ENCODE measurements around the gene P2RY12. TPM values are rescaled to one million over a fixed set of nuclear protein-coding genes. Genes with fewer than 3 reads are reported as not detected.

P2RY12 gene
- total and polyA plus RNA-seq, 2 of the 8 experiments (the other 6 are each of a cell fraction or from before 2014, with no cell fraction given) = not detected

- no peaks in the 10 kb centered on the region for H3K23me2 ChIP-seq (ENCODE audit: low read depth, low read length)
- no peak overlapping the region for H2AK5ac ChIP-seq (ENCODE audit: low read depth, low read length)
- peak overlapping the region; percentile 27; the same call in 1 of the 2 replicates for H2BK12ac ChIP-seq (ENCODE audit: low read depth, low read length)
- no peak overlapping the region for H3K23ac ChIP-seq (ENCODE audit: insufficient read length)
- TF ChIP-seq GABPA (IDR thresholded peaks at IDR 0.05; ENCODE audit: borderline replicate concordance, insufficient read depth, low read length) (no peak), RAD21 (IDR thresholded peaks at IDR 0.05 in 1 of 2, conservative IDR thresholded peaks at IDR 0.05 in 1 of 2; ENCODE audit: low read depth in 2 of 2, low read length in 2 of 2) (no peak), RBBP5 (IDR thresholded peaks at IDR 0.05; ENCODE audit: borderline replicate concordance, low read depth, low read length) (no peak), EGR1 (IDR thresholded peaks at IDR 0.05; ENCODE audit: borderline replicate concordance, low read depth, low read length) (no peak), CREB1 (IDR thresholded peaks at IDR 0.05) (no peak), SP1 (IDR thresholded peaks at IDR 0.05; ENCODE audit: low read depth, low read length) (no peak), EP300 (IDR thresholded peaks at IDR 0.05; ENCODE audit: borderline replicate concordance in 1 of 2, low read depth in 2 of 2, low read length in 2 of 2) (no peak), KDM4A (IDR thresholded peaks at IDR 0.05; ENCODE audit: low read depth, low read length, severe bottlenecking) (no peak), SIN3A (conservative IDR thresholded peaks at IDR 0.05 in 1 of 2, IDR thresholded peaks at IDR 0.05 in 1 of 2; ENCODE audit: low read depth in 1 of 2, low read length in 2 of 2) (no peak), POLR2A (IDR thresholded peaks at IDR 0.05; ENCODE audit: control extremely low read depth in 1 of 2, low read depth in 2 of 2, low read length in 2 of 2) (no peak)
- peak overlapping the region; percentile 64; the same call in 1 of the 2 replicates for H4K8ac ChIP-seq (ENCODE audit: extremely low read depth, insufficient read depth, low read length)
- no peak overlapping the region for H3K14ac ChIP-seq (ENCODE audit: insufficient read length)
- no peak overlapping the region for H4K91ac ChIP-seq (replicated peaks; ENCODE audit: insufficient read length, low read length)
- CTCF ChIA-PET (ENCODE audit: partially characterized antibody) = interaction anchor here (0.7 to 2.6 kb wide), 11 partner anchors 10 to 195 kb away, joined by 3 to 7 read pairs (median 3); partner anchors contain the start of gene GPR87
- no peak for DNase-seq (ENCODE audit: low read depth in 1 of 2, low spot score in 2 of 2)
- H2BK15ac ChIP-seq (ENCODE audit: low read length) = no peak overlapping the region
- no peak overlapping the region for H2AFZ ChIP-seq (ENCODE audit: low read length)
- H3K4me2 ChIP-seq (ENCODE audit: insufficient read depth in 1 of 2, low read depth in 2 of 2, low read length in 2 of 2) = no peak overlapping the region
- H4K5ac ChIP-seq (ENCODE audit: insufficient read length, low read depth, low read length) = no peak overlapping the region
- no peak overlapping the region for H3K56ac ChIP-seq (replicated peaks; ENCODE audit: insufficient read length, low read depth, low read length)
- H3K27me3 ChIP-seq (replicated peaks in 1 of 4; ENCODE audit: control insufficient read depth in 3 of 4, extremely low read depth in 1 of 4, insufficient read depth in 3 of 4, low read length in 3 of 4) = 0 out of 7 replicates have a peak, but pooled peaks cover 0 to 3% (median 0%) of the 10 kb centered on the region in 4 experiments
- H3K4me3 ChIP-seq (ENCODE audit: extremely low read depth in 1 of 4, insufficient read depth in 2 of 4, low read depth in 3 of 4, low read length in 4 of 4) = no peak overlapping the region
- H2BK120ac ChIP-seq (replicated peaks; ENCODE audit: low read depth, low read length) = no peak overlapping the region
- no peak overlapping the region for H3K27ac ChIP-seq (ENCODE audit: low read depth, low read length)
- H3K18ac ChIP-seq (ENCODE audit: extremely low read depth, low read length) = no peak overlapping the region
- no peaks in the 10 kb centered on the region for H3K36me3 ChIP-seq (ENCODE audit: control insufficient read depth in 2 of 4, insufficient read depth in 4 of 4, low read length in 3 of 4)
- POLR2A ChIA-PET (ENCODE audit: partially characterized antibody) = no interaction called here
- no peaks in the 10 kb centered on the region for H3K79me1 ChIP-seq (ENCODE audit: low read depth, low read length)
- H3K9me3 ChIP-seq (ENCODE audit: insufficient read depth in 2 of 2, low read depth in 1 of 2, low read length in 1 of 2) = no peaks in the 10 kb centered on the region
- peak overlapping the region; percentile 24; the same call in 1 of the 2 replicates for H2BK20ac ChIP-seq (ENCODE audit: low read length)
- H4K20me1 ChIP-seq (replicated peaks in 1 of 2; ENCODE audit: control insufficient read depth in 1 of 2, insufficient read depth in 2 of 2, low read length in 2 of 2) = peaks cover 0 to 2% of the 10 kb centered on the region in 2 experiments
- H3K9ac ChIP-seq (replicated peaks in 1 of 4; ENCODE audit: extremely low read depth in 1 of 4, low read depth in 3 of 4, low read length in 3 of 4) = no peak overlapping the region
- FAIRE-seq = no peak
- H2BK5ac ChIP-seq (ENCODE audit: low read depth, low read length) = no peak overlapping the region
- no peak overlapping the region for H3K4ac ChIP-seq (replicated peaks; ENCODE audit: insufficient read length, low read depth, low read length)
- 88% methylated on average over 6 of the region's 6 CpGs; no CpG with 5 or more reads in 1 of the 2 experiments for WGBS, 2 experiments (ENCODE audit: extremely low coverage in 1 of 2, insufficient coverage in 1 of 2, insufficient read length in 1 of 2, insufficient replicate concordance in 2 of 2, low coverage in 1 of 2, low lambda C conversion rate in 2 of 2, missing lambda C conversion rate in 1 of 2)
- peaks cover 7 to 28% (median 16%) of the 10 kb centered on the region in 4 experiments for H3K4me1 ChIP-seq (replicated peaks in 1 of 4; ENCODE audit: control insufficient read depth in 3 of 4, insufficient read depth in 4 of 4, low read length in 3 of 4)
- no peaks in the 10 kb centered on the region for H3K79me2 ChIP-seq (ENCODE audit: control insufficient read depth in 1 of 2, insufficient read depth in 2 of 2, low read length in 2 of 2)
Measured at GRCh38 chr3:151306168-151306810, 78.3 kb downstream of the P2RY12 start.

Measured in H1 (cell line).